Large intestine (tissue), 3 donors: ENCODE results near the gene KRTAP10-7. TPM values are rescaled to one million over a fixed set of nuclear protein-coding genes. Genes with fewer than 3 reads are reported as not detected.
"Not testable (repeated sequence)": the region's sequence is repeated elsewhere in the genome, so short reads cannot be mapped to it uniquely, and the experiment has no call there.

ENCODE experiments used
- DNase-seq, 2 donors: peaks; one replicate each; pipeline versions ENCODE4 v3.0.0 to v3.0.0-alpha.2; 2013
- H3K27ac ChIP-seq: one replicate; pipeline ENCODE4 v1.5.1; 2013; ENCODE audit warnings: low read length
- H3K27me3 ChIP-seq: 2 replicates; pipeline ENCODE4 v1.6.1; 2013; ENCODE audit warnings: low read length; ENCODE audit not compliant: control insufficient read depth, insufficient read depth
- H3K36me3 ChIP-seq: 2 replicates; pipeline ENCODE4 v1.6.1; 2013; ENCODE audit warnings: low read length; ENCODE audit not compliant: control insufficient read depth, insufficient read depth
- H3K4me1 ChIP-seq: one replicate; pipeline ENCODE4 v1.6.1; 2013; ENCODE audit warnings: low read length; ENCODE audit not compliant: control insufficient read depth, insufficient read depth
- H3K4me3 ChIP-seq: one replicate; pipeline ENCODE4 v1.5.1; 2013; ENCODE audit warnings: low read length
- H3K9me3 ChIP-seq: one replicate; pipeline ENCODE4 v1.6.1; 2013; ENCODE audit warnings: mild to moderate bottlenecking, low read depth, low read length, moderate library complexity; ENCODE audit not compliant: control insufficient read depth
- WGBS: methylation state at CpG from one replicate; pipeline ENCODE4 v1.1.5; 2013; ENCODE audit warnings: low lambda C conversion rate; ENCODE audit not compliant: insufficient coverage; 5-methylcytosine and 5-hydroxymethylcytosine counted together
- polyA plus RNA-seq: library from polyadenylated mRNA; unstranded; fragments of 120-200 nt; gene quantifications from one replicate; pipeline ENCODE4 v1.2.1, GENCODE V29; 2013

The KRTAP10-7 gene
- polyA plus RNA-seq, 1 donor: not detected

GRCh38 chr21:44619886-44620285 lies 19.5 kb downstream of the KRTAP10-7 start:
- Histone ChIP-seq H3K27me3 (no peaks in the 10 kb centered on the region), H3K9me3 (peaks cover 3% of the 10 kb centered on the region), H3K4me3 (no peak overlapping the region), H3K36me3 (no peaks in the 10 kb centered on the region), H3K4me1 (no peaks in the 10 kb centered on the region), H3K27ac (no peak overlapping the region)
- DNase-seq: no peak
- WGBS: 66% methylated on average over 2 of the region's 6 CpGs

- no peak for DNase-seq
- Histone ChIP-seq H3K27ac (no peak overlapping the region), H3K27me3 (peaks cover 4% of the 10 kb centered on the region), H3K4me1 (no peaks in the 10 kb centered on the region), H3K9me3 (peaks cover 3% of the 10 kb centered on the region), H3K36me3 (no peaks in the 10 kb centered on the region), H3K4me3 (no peak overlapping the region)
Measured at GRCh38 chr21:44623575-44623974, 23.2 kb downstream of the KRTAP10-7 start.

GRCh38 chr21:44625756-44626155 lies 25.4 kb downstream of the KRTAP10-7 start:
- H3K4me3 ChIP-seq: no peak overlapping the region
- no peaks in the 10 kb centered on the region for H3K4me1 ChIP-seq
- H3K36me3 ChIP-seq: no peaks in the 10 kb centered on the region
- peaks cover 4% of the 10 kb centered on the region for H3K27me3 ChIP-seq
- H3K9me3 ChIP-seq: peaks cover 7% of the 10 kb centered on the region
- H3K27ac ChIP-seq: no peak overlapping the region
- WGBS: 97% methylated on average over 5 of the region's 7 CpGs
- DNase-seq: no peak

- Histone ChIP-seq H3K9me3 (peaks cover 9% of the 10 kb centered on the region), H3K27me3 (peaks cover 4% of the 10 kb centered on the region), H3K36me3 (no peaks in the 10 kb centered on the region), H3K4me1 (no peaks in the 10 kb centered on the region), H3K27ac (no peak overlapping the region), H3K4me3 (no peak overlapping the region)
- no CpG with 5 or more reads among the region's 10 CpGs for WGBS
- no peak for DNase-seq
Measured at GRCh38 chr21:44626262-44626661, 25.9 kb downstream of the KRTAP10-7 start.

GRCh38 chr21:44626673-44627143 lies 26.3 kb downstream of the KRTAP10-7 start, which contains the start of gene KRTAP10-9:
Gene KRTAP10-9 (plus strand): TSS chr21:44627093. CDS start chr21:44627172, 79 bp downstream.
- peaks cover 13% of the 10 kb centered on the region for H3K9me3 ChIP-seq
- no peak within 1 kb of the TSS for H3K27ac ChIP-seq
- H3K27me3 ChIP-seq: peaks cover 4% of the 10 kb centered on the region
- DNase-seq: no peak
- no peaks in the 10 kb centered on the region for H3K36me3 ChIP-seq
- no peaks in the 10 kb centered on the region for H3K4me1 ChIP-seq
- H3K4me3 ChIP-seq: no peak within 1 kb of the TSS
- WGBS: no CpG with 5 or more reads among the region's 7 CpGs

GRCh38 chr21:44627181-44627822 lies 26.9 kb downstream of the KRTAP10-7 start:
- WGBS: no CpG with 5 or more reads among the region's 20 CpGs
- H3K9me3 ChIP-seq: peaks cover 15% of the 10 kb centered on the region
- not testable (repeated sequence) for DNase-seq, H3K27me3 ChIP-seq, H3K36me3 ChIP-seq, H3K27ac ChIP-seq, H3K4me3 ChIP-seq, H3K4me1 ChIP-seq

- peaks cover 15% of the 10 kb centered on the region for H3K9me3 ChIP-seq
Measured at GRCh38 chr21:44627831-44628233, 27.4 kb downstream of the KRTAP10-7 start.

GRCh38 chr21:44628707-44629391 lies 28.5 kb downstream of the KRTAP10-7 start:
- Histone ChIP-seq H3K9me3 (peaks cover 15% of the 10 kb centered on the region), H3K27ac (no peak overlapping the region), H3K36me3 (no peaks in the 10 kb centered on the region), H3K27me3 (peaks cover 4% of the 10 kb centered on the region), H3K4me3 (no peak overlapping the region), H3K4me1 (no peaks in the 10 kb centered on the region)
- no CpG with 5 or more reads among the region's 18 CpGs for whole genome bisulfite sequencing
- DNase-seq: no peak

More at GRCh38 chr21:44627831-44628233, 27.4 kb downstream of the KRTAP10-7 start:
- H3K27me3 ChIP-seq, H3K27ac ChIP-seq, H3K4me1 ChIP-seq, DNase-seq, H3K4me3 ChIP-seq, H3K36me3 ChIP-seq: not testable (repeated sequence)
- no CpG with 5 or more reads among the region's 15 CpGs for WGBS

- Histone ChIP-seq H3K36me3 (no peaks in the 10 kb centered on the region), H3K27ac (no peak overlapping the region), H3K4me1 (no peaks in the 10 kb centered on the region), H3K4me3 (no peak overlapping the region), H3K9me3 (peaks cover 15% of the 10 kb centered on the region), H3K27me3 (peaks cover 4% of the 10 kb centered on the region)
- DNase-seq: no peak
- no CpG with 5 or more reads among the region's 2 CpGs for WGBS
Measured at GRCh38 chr21:44630440-44630839, 30.0 kb downstream of the KRTAP10-7 start.

GRCh38 chr21:44632067-44632466 lies 31.7 kb downstream of the KRTAP10-7 start:
- no peaks in the 10 kb centered on the region for H3K4me1 ChIP-seq
- no peaks in the 10 kb centered on the region for H3K27me3 ChIP-seq
- H3K9me3 ChIP-seq: peaks cover 15% of the 10 kb centered on the region
- no peaks in the 10 kb centered on the region for H3K36me3 ChIP-seq
- H3K4me3 ChIP-seq: no peak overlapping the region
- H3K27ac ChIP-seq: no peak overlapping the region
- 86% methylated on average over 1 of the region's 1 CpG for WGBS
- DNase-seq: no peak
